ENCODE results near the gene CAMK2G. TPM values are rescaled to one million over a fixed set of nuclear protein-coding genes. Genes with fewer than 3 reads are reported as not detected.

Gene CAMK2G
- total RNA-seq, 1 donor from 2014 or later = 31.7 TPM

DNA sequence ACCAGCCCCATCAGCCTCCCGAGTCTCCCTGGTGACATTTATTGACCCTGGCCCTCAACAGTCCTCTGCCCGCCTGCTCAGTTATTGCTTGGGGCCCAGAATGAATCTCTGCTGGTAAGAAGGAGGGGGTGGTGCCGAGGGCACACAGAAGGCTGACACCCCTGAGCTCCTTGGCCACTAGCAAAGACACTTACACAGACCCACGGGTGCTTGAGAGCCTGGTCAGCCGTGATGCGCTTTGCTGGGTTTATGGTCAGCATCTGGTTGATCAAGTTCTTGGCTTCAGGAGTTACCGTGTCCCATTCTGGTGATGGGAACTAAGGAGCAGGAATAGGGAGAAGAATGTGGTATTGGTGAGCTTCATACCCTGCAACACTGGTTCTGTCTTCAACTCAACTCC lies 27.3 kb downstream of the CAMK2G start:
- Mint-ChIP-seq H3K27me3 (ENCODE audit: low read depth) (no peaks in the 10 kb centered on the region), H3K9me3 (ENCODE audit: low read depth) (no peaks in the 10 kb centered on the region), H3K36me3 (ENCODE audit: low read depth) (peaks cover 30% of the 10 kb centered on the region), H3K4me1 (ENCODE audit: low read depth) (peaks cover 22% of the 10 kb centered on the region), H3K27ac (ENCODE audit: unreplicated experiment) (no peak overlapping the region), H3K4me3 (ENCODE audit: unreplicated experiment) (no peak overlapping the region)
- TF ChIP-seq CTCF (IDR thresholded peaks at IDR 0.05) = no peak
- no peak for DNase-seq (ENCODE audit: low spot score)

GRCh38 chr10:73843261-73843660 lies 31.1 kb downstream of the CAMK2G start:
- no peaks in the 10 kb centered on the region for H3K9me3 Mint-ChIP-seq (ENCODE audit: low read depth)
- no peaks in the 10 kb centered on the region for H3K4me1 Mint-ChIP-seq (ENCODE audit: low read depth)
- H3K27ac Mint-ChIP-seq (ENCODE audit: unreplicated experiment) = no peak overlapping the region
- H3K36me3 Mint-ChIP-seq (ENCODE audit: low read depth) = peaks cover 41% of the 10 kb centered on the region
- H3K4me3 Mint-ChIP-seq (ENCODE audit: unreplicated experiment) = no peak overlapping the region
- no peaks in the 10 kb centered on the region for H3K27me3 Mint-ChIP-seq (ENCODE audit: low read depth)
- DNase-seq (ENCODE audit: low spot score) = no peak
- no peak for TF ChIP-seq CTCF (IDR thresholded peaks at IDR 0.05)

DNA sequence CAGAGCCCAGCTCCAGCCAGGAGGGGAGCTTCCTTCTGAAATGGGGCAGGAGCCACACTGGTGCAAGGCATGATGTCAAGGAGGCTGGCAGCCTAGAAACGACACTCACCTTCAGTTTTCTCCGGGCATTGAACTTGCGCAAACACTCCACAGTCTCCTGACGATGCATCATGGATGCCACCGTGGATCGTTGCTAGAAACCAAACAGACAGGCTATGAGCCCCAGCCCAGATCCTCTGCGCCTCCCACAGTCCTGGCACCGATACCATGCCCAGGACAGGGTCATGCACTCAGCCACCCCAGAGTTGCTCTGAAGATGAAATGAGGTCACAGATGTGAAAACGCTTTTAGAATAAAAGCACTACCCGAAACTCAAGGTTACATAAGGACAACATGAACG lies 32.0 kb downstream of the CAMK2G start:
- Mint-ChIP-seq H3K27me3 (ENCODE audit: low read depth) (no peaks in the 10 kb centered on the region), H3K27ac (ENCODE audit: unreplicated experiment) (no peak overlapping the region), H3K36me3 (ENCODE audit: low read depth) (peaks cover 37% of the 10 kb centered on the region), H3K4me3 (ENCODE audit: unreplicated experiment) (no peak overlapping the region), H3K9me3 (ENCODE audit: low read depth) (no peaks in the 10 kb centered on the region), H3K4me1 (ENCODE audit: low read depth) (no peaks in the 10 kb centered on the region)
- DNase-seq (ENCODE audit: low spot score) = no peak
- no peak for TF ChIP-seq CTCF (IDR thresholded peaks at IDR 0.05)

GRCh38 chr10:73841526-73842285 lies 32.6 kb downstream of the CAMK2G start:
- Mint-ChIP-seq H3K4me1 (ENCODE audit: low read depth) (no peaks in the 10 kb centered on the region), H3K9me3 (ENCODE audit: low read depth) (no peaks in the 10 kb centered on the region), H3K27me3 (ENCODE audit: low read depth) (no peaks in the 10 kb centered on the region), H3K36me3 (ENCODE audit: low read depth) (peaks cover 33% of the 10 kb centered on the region), H3K4me3 (ENCODE audit: unreplicated experiment) (no peak overlapping the region), H3K27ac (ENCODE audit: unreplicated experiment) (no peak overlapping the region)
- no peak for TF ChIP-seq CTCF (IDR thresholded peaks at IDR 0.05)
- DNase-seq (ENCODE audit: low spot score) = no peak

DNA sequence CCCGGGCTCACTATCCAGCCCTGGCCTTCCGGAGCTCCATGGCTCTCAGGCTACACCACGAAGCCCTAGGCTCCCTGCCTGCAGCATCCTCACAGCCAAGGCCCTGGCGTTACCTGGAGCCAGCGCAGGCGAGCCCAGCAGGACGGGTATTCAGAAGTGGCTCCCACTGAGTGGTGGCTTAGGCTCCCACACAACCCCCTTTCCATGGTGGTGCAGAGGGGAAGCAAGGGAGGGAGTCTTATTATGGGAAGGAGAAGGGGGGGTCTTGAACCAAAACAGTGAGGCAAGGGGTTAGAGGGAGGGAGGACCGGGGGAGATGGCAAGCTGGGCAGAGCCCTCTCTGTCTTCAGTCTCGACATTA lies 33.3 kb downstream of the CAMK2G start:
- Mint-ChIP-seq H3K27ac (ENCODE audit: unreplicated experiment) (no peak overlapping the region), H3K4me3 (ENCODE audit: unreplicated experiment) (no peak overlapping the region), H3K27me3 (ENCODE audit: low read depth) (no peaks in the 10 kb centered on the region), H3K4me1 (ENCODE audit: low read depth) (no peaks in the 10 kb centered on the region), H3K9me3 (ENCODE audit: low read depth) (no peaks in the 10 kb centered on the region), H3K36me3 (ENCODE audit: low read depth) (peaks cover 33% of the 10 kb centered on the region)
- no peak for TF ChIP-seq CTCF (IDR thresholded peaks at IDR 0.05)
- DNase-seq (ENCODE audit: low spot score) = no peak
